ENCODE data around the gene PLA2G4B. TPM values are rescaled to one million over a fixed set of nuclear protein-coding genes. Genes with fewer than 3 reads are reported as not detected.

Gene PLA2G4B
- total RNA-seq, 3 donors from 2014 or later (not counting 1 experiment from before 2014, with no cell fraction given), result 15.2 to 17.5 (median 17.4) TPM

DNA sequence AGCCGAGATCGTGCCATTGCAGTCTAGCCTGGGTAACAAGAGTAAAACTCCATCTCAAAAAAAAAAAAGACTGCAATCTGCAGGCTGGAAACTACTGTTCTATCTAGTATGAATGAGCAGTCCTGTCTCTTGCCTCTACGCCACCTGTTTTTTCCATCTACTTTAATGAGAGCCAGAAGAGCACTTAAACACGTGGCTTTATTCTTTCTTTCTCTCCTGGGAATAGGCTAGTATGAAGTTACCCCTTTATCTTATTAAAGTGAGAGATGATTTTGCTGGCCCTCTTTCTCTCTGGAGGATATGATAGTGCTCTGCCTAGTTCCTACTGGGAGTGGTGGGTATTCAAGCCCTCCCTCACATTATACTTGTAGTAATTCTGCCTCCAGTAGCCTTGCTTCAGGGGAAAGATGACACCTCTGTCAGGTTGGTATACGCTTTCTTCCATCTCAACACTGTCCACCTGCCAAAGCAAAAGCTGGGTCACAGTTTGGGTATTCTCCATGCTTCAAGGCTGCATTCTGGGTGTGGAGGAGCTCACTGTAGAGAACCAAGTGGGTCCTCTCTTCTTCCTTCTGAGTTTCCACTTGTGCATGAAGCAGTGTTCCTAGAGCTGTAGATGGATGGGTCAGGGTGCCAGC is 46.5 kb upstream of the PLA2G4B start:
- Histone ChIP-seq H3K27me3 (ENCODE audit: control insufficient read depth, insufficient read depth, low read length) (no peaks in the 10 kb centered on the region), H3K4me1 (ENCODE audit: control insufficient read depth, insufficient read depth, low read length) (peaks cover 15% of the 10 kb centered on the region), H3K4me3 (ENCODE audit: low read length) (no peak overlapping the region), H3K27ac (ENCODE audit: low read length) (no peak overlapping the region), H3K9me3 (ENCODE audit: control insufficient read depth, insufficient read depth, low read length) (no peaks in the 10 kb centered on the region), H3K36me3 (ENCODE audit: control insufficient read depth, insufficient read depth, low read length) (no peaks in the 10 kb centered on the region)
- 100% methylated on average over 4 of the region's 5 CpGs for WGBS (ENCODE audit: insufficient coverage)
- no peaks in the 10 kb centered on the region for H3K36me3 Mint-ChIP-seq
- H3K27ac Mint-ChIP-seq, result peak overlapping the region; percentile 61 to 74
- intact Hi-C loops (cut with micrococcal nuclease), result no loop called here
- TF ChIP-seq, protein P1, sequence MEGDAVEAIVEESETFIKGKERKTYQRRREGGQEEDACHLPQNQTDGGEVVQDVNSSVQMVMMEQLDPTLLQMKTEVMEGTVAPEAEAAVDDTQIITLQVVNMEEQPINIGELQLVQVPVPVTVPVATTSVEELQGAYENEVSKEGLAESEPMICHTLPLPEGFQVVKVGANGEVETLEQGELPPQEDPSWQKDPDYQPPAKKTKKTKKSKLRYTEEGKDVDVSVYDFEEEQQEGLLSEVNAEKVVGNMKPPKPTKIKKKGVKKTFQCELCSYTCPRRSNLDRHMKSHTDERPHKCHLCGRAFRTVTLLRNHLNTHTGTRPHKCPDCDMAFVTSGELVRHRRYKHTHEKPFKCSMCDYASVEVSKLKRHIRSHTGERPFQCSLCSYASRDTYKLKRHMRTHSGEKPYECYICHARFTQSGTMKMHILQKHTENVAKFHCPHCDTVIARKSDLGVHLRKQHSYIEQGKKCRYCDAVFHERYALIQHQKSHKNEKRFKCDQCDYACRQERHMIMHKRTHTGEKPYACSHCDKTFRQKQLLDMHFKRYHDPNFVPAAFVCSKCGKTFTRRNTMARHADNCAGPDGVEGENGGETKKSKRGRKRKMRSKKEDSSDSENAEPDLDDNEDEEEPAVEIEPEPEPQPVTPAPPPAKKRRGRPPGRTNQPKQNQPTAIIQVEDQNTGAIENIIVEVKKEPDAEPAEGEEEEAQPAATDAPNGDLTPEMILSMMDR (IDR thresholded peaks at IDR 0.05), result no peak
- peaks cover 54 to 61% of the 10 kb centered on the region in 2 donors for H3K4me1 Mint-ChIP-seq
- ATAC-seq (no peak), DNase-seq (no peak)
- H3K27me3 Mint-ChIP-seq (ENCODE audit: low read depth in 2 of 2), result no peaks in the 10 kb centered on the region
- H3K9me3 Mint-ChIP-seq, result no peaks in the 10 kb centered on the region
- peak overlapping the region; percentile 62 for H3K4me3 Mint-ChIP-seq

DNA sequence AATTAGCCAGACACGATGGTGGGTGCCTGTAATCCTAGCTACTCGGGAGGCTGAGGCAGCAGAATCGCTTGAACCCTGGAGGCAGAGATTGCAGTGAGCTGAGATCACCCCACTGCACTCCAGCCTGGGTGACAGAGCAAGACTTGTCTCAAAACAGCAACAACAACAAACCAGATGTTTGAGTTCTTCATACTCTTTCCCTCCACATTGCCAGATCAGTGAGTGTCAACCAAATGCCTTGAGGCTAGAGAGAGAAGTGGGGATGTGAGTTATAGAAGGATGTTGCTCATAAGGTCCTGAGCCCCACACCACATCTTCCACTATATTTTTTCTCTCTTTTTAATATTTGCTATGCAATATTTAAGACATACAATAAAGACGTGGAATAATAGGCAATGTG is 44.6 kb upstream of the PLA2G4B start:
- WGBS (ENCODE audit: insufficient coverage), result 96% methylated on average over 4 of the region's 4 CpGs
- TF ChIP-seq, protein P1 (IDR thresholded peaks at IDR 0.05), result no peak
- DNase-seq, result no peak
- H3K9me3 Mint-ChIP-seq, result no peaks in the 10 kb centered on the region
- Histone ChIP-seq H3K4me1 (ENCODE audit: control insufficient read depth, insufficient read depth, low read length) (peaks cover 15% of the 10 kb centered on the region), H3K27me3 (ENCODE audit: control insufficient read depth, insufficient read depth, low read length) (no peaks in the 10 kb centered on the region), H3K4me3 (ENCODE audit: low read length) (no peak overlapping the region), H3K9me3 (ENCODE audit: control insufficient read depth, insufficient read depth, low read length) (no peaks in the 10 kb centered on the region), H3K36me3 (ENCODE audit: control insufficient read depth, insufficient read depth, low read length) (no peaks in the 10 kb centered on the region), H3K27ac (ENCODE audit: low read length) (no peak overlapping the region)
- H3K4me3 Mint-ChIP-seq, result no peak overlapping the region
- H3K27me3 Mint-ChIP-seq (ENCODE audit: low read depth in 2 of 2), result no peaks in the 10 kb centered on the region
- no peak overlapping the region for H3K27ac Mint-ChIP-seq
- H3K4me1 Mint-ChIP-seq, result peaks cover 45 to 53% of the 10 kb centered on the region in 2 donors
- intact Hi-C loops (cut with micrococcal nuclease), result no loop called here
- H3K36me3 Mint-ChIP-seq, result no peaks in the 10 kb centered on the region
- no peak for ATAC-seq

DNA sequence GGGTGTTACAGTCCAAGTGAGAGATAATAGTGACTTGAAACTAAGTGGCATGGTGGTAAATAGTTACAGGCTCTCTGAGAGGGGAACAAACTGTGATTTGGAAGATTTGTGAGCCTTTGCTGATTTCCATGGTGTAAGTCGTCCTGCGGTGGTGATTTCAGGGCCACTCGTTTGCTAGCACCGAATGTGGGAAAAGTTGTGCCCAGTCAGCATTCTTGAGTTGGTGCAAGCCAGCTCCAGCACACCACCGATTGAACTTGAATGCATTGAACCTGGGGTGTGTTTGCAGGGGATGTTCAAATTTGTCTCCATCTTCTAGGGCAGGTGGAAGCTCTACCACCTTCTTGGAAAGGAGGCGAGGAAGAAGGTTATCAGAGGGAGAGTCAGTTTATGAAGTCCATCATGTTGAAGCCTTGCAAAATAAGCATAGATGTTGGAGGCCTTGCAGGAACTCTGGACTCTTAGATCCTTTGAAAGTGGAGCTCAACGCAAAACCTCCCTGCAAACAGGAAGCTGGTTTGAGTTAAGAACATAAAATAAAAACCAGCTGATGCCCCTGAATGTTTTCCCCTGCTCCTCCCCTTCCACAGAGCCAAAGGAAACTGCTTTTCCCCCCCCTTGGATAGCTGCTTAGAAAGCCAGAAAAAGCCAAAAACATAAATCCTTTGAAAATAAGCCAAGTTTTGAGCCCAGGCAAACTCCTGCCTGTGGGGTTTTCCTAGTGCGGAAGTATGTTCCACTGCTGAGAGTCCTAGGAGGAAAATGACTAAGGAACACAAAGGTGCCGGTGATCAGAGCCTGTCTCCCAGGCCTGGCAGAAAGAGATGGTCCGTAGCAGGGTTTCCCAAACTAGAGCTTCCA is 42.4 kb upstream of the PLA2G4B start:
- no peaks in the 10 kb centered on the region for H3K27me3 Mint-ChIP-seq (ENCODE audit: low read depth in 2 of 2)
- H3K9me3 ChIP-seq (ENCODE audit: control insufficient read depth, insufficient read depth, low read length), result no peaks in the 10 kb centered on the region
- H3K4me1 ChIP-seq (ENCODE audit: control insufficient read depth, insufficient read depth, low read length), result peaks cover 4% of the 10 kb centered on the region
- no peak overlapping the region for H3K4me3 ChIP-seq (ENCODE audit: low read length)
- H3K4me3 Mint-ChIP-seq, result no peak overlapping the region
- 71% methylated on average over 10 of the region's 10 CpGs for WGBS (ENCODE audit: insufficient coverage)
- no peaks in the 10 kb centered on the region for H3K9me3 Mint-ChIP-seq
- no peak for DNase-seq
- ATAC-seq, result no peak
- no peaks in the 10 kb centered on the region for H3K36me3 Mint-ChIP-seq
- no peak overlapping the region for H3K27ac Mint-ChIP-seq
- H3K4me1 Mint-ChIP-seq, result peaks cover 24 to 32% of the 10 kb centered on the region in 2 donors
- no peaks in the 10 kb centered on the region for H3K27me3 ChIP-seq (ENCODE audit: control insufficient read depth, insufficient read depth, low read length)
- H3K36me3 ChIP-seq (ENCODE audit: control insufficient read depth, insufficient read depth, low read length), result peaks cover 6% of the 10 kb centered on the region
- intact Hi-C loops (cut with micrococcal nuclease), result no loop called here
- no peak overlapping the region for H3K27ac ChIP-seq (ENCODE audit: low read length)
- TF ChIP-seq, protein P1 (IDR thresholded peaks at IDR 0.05), result no peak
